Uterus (tissue), 4 donors: Measurements from ENCODE around the gene SLCO2A1. TPM values are rescaled to one million over a fixed set of nuclear protein-coding genes. Genes with fewer than 3 reads are reported as not detected.

Source experiments
- DNase-seq, 2 donors: peaks; one replicate each; pipeline ENCODE4 v3.0.0-alpha.2; 2019 to 2020
- H3K27ac ChIP-seq, 2 donors: fragments of 200-600 bp; sonication (generic); 1 replicate in 1 of 2; 2 replicates in 1 of 2; pipeline ENCODE4 v1.5.1; 2016 to 2018
- H3K27me3 ChIP-seq, 2 donors: fragments of 200-600 bp; sonication (generic); one replicate each; pipeline ENCODE4 v1.5.1; 2018 to 2019; ENCODE audit warnings: control low read depth in 1 of 2
- H3K36me3 ChIP-seq, 2 donors: fragments of 200-600 bp; sonication (generic); one replicate each; pipeline ENCODE4 v1.5.1; 2019; ENCODE audit warnings: control low read depth in 1 of 2
- H3K4me1 ChIP-seq, 2 donors: fragments of 200-600 bp; sonication (generic); one replicate each; pipeline ENCODE4 v1.5.1; 2018 to 2019; ENCODE audit warnings: control low read depth in 1 of 2
- H3K4me3 ChIP-seq, 2 donors: fragments of 200-600 bp; sonication (generic); 1 replicate in 1 of 2; 2 replicates in 1 of 2; pipeline ENCODE4 v1.5.1; 2018 to 2019; ENCODE audit warnings: mild to moderate bottlenecking in 1 of 2
- H3K9me3 ChIP-seq, 2 donors: fragments of 200-600 bp; sonication (generic); one replicate each; pipeline ENCODE4 v1.5.1; 2019; ENCODE audit warnings: control low read depth in 1 of 2
- CTCF ChIP-seq, 4 experiments: fragments of 200-600 bp in 2 of 4; fragments of 450-650 bp in 2 of 4; sonication (generic) in 2 of 4; IDR thresholded peaks; one replicate each; pipeline ENCODE4 v1.5.1; 2016 to 2019; ENCODE audit warnings: antibody characterized with exemption in 4 of 4, mild to moderate bottlenecking in 2 of 4, moderate library complexity in 1 of 4
- POLR2A ChIP-seq, 2 donors: fragments of 450-650 bp; IDR thresholded peaks; one replicate each; pipeline ENCODE4 v1.6.1; 2016; ENCODE audit warnings: antibody characterized with exemption in 2 of 2, mild to moderate bottlenecking in 1 of 2, moderate library complexity in 1 of 2
- intact Hi-C: fragments of 100-400 bp; cut with DNase I; formaldehyde crosslinking; loops from one replicate; pipeline ENCODE4 v1.15.1; 2023; ENCODE audit warnings: low total_unique reads
- total RNA-seq, 4 donors: library from RNA; depleted of rRNA in 3 of 4; stranded (reverse); fragments of >200 nt in 3 of 4; gene quantifications; one replicate each; pipeline versions ENCODE4 v1.1.0 to v1.2.4, GENCODE V29; 2014 to 2023
- donor health status: DM: yes; HTN: yes; CAD: no.

SLCO2A1 gene
- total RNA-seq, 4 donors from 2014 or later, result 3.0 to 168 (median 79.6) TPM

- Histone ChIP-seq H3K4me1 (no peaks in the 10 kb centered on the region), H3K9me3 (no peaks in the 10 kb centered on the region), H3K27ac (no peak overlapping the region), H3K27me3 (no peaks in the 10 kb centered on the region), H3K36me3 (no peaks in the 10 kb centered on the region), H3K4me3 (no peak overlapping the region)
- no peak for TF ChIP-seq POLR2A (IDR thresholded peaks at IDR 0.05)
- TF ChIP-seq CTCF (IDR thresholded peaks at IDR 0.05), result no peak
- no peak for DNase-seq
- intact Hi-C loops, result no loop called here
These were observed 72.7 kb downstream of the SLCO2A1 start for GRCh38 chr3:133956982-133957381.

GRCh38 chr3:133956353-133956752 lies 73.4 kb downstream of the SLCO2A1 start:
- TF ChIP-seq POLR2A (IDR thresholded peaks at IDR 0.05) (no peak), CTCF (IDR thresholded peaks at IDR 0.05) (no peak)
- intact Hi-C loops, result no loop called here
- no peak overlapping the region for H3K27ac ChIP-seq

GRCh38 chr3:133955892-133956291 lies 73.8 kb downstream of the SLCO2A1 start:
- Histone ChIP-seq H3K27me3 (no peaks in the 10 kb centered on the region), H3K4me1 (no peaks in the 10 kb centered on the region), H3K9me3 (no peaks in the 10 kb centered on the region), H3K36me3 (no peaks in the 10 kb centered on the region), H3K27ac (no peak overlapping the region), H3K4me3 (no peak overlapping the region)
- intact Hi-C loops, result no loop called here
- no peak for TF ChIP-seq POLR2A (IDR thresholded peaks at IDR 0.05)
- no peak for TF ChIP-seq CTCF (IDR thresholded peaks at IDR 0.05)
- DNase-seq, result no peak

More at GRCh38 chr3:133956353-133956752, 73.4 kb downstream of the SLCO2A1 start:
- no peak for DNase-seq
- H3K27me3 ChIP-seq, result no peaks in the 10 kb centered on the region
- no peak overlapping the region for H3K4me3 ChIP-seq
- no peaks in the 10 kb centered on the region for H3K4me1 ChIP-seq
- H3K9me3 ChIP-seq, result no peaks in the 10 kb centered on the region
- no peaks in the 10 kb centered on the region for H3K36me3 ChIP-seq

GRCh38 chr3:133954717-133955360 lies 74.9 kb downstream of the SLCO2A1 start:
- no peaks in the 10 kb centered on the region for H3K36me3 ChIP-seq
- TF ChIP-seq POLR2A (IDR thresholded peaks at IDR 0.05) (no peak), CTCF (IDR thresholded peaks at IDR 0.05) (no peak)

GRCh38 chr3:133953297-133953696 lies 76.4 kb downstream of the SLCO2A1 start:
- TF ChIP-seq CTCF (IDR thresholded peaks at IDR 0.05) (no peak), POLR2A (IDR thresholded peaks at IDR 0.05) (no peak)
- H3K36me3 ChIP-seq, result no peaks in the 10 kb centered on the region
- no peak overlapping the region for H3K27ac ChIP-seq
- intact Hi-C loops, result no loop called here
- no peaks in the 10 kb centered on the region for H3K4me1 ChIP-seq
- H3K4me3 ChIP-seq, result no peak overlapping the region
- no peaks in the 10 kb centered on the region for H3K27me3 ChIP-seq
- no peak for DNase-seq
- no peaks in the 10 kb centered on the region for H3K9me3 ChIP-seq

More at GRCh38 chr3:133954717-133955360, 74.9 kb downstream of the SLCO2A1 start:
- no peaks in the 10 kb centered on the region for H3K27me3 ChIP-seq
- no peaks in the 10 kb centered on the region for H3K9me3 ChIP-seq
- intact Hi-C loops, result no loop called here
- no peak overlapping the region for H3K4me3 ChIP-seq
- no peaks in the 10 kb centered on the region for H3K4me1 ChIP-seq
- DNase-seq, result no peak
- H3K27ac ChIP-seq, result no peak overlapping the region
